Thyroid gland (tissue), 4 donors: Measurements from ENCODE around the gene SZT2.

Source experiments
- CTCF ChIP-seq, 6 experiments: fragments of 200-600 bp in 3 of 6; fragments of 450-650 bp in 3 of 6; sonication (generic) in 3 of 6; IDR thresholded peaks; one replicate each; pipeline ENCODE4 v1.5.1; 2016 to 2019; ENCODE audit warnings: antibody characterized with exemption in 6 of 6, mild to moderate bottlenecking in 2 of 6, inconsistent platforms in 1 of 6, moderate library complexity in 1 of 6
- POLR2A ChIP-seq, 2 donors: fragments of 450-650 bp; IDR thresholded peaks; one replicate each; pipeline ENCODE4 v1.6.1; 2017; ENCODE audit warnings: antibody characterized with exemption in 2 of 2, mild to moderate bottlenecking in 2 of 2, moderate library complexity in 1 of 2

- TF ChIP-seq CTCF (IDR thresholded peaks at IDR 0.05): no peak
- TF ChIP-seq POLR2A (IDR thresholded peaks at IDR 0.05): no peak
Observed at GRCh38 chr1:43396059-43396458, 6.4 kb downstream of the SZT2 start.
